Iris pigment epithelial cell (primary cell): ENCODE data around the gene TMEM41B.
A peak's percentile ranks its signal among the peaks of the same experiment; 100 is the strongest.
"Not testable (repeated sequence)": the region's sequence is repeated elsewhere in the genome, so short reads cannot be mapped to it uniquely, and the experiment has no call there.

Experiments
- DNase-seq: peaks from one replicate; pipeline ENCODE4 v3.0.0-alpha.2; 2011; ENCODE audit warnings: low read depth

The TMEM41B gene

GRCh38 chr11:9310485-9311090, 3.8 kb downstream of the TMEM41B start:
- no peak for DNase-seq

DNA sequence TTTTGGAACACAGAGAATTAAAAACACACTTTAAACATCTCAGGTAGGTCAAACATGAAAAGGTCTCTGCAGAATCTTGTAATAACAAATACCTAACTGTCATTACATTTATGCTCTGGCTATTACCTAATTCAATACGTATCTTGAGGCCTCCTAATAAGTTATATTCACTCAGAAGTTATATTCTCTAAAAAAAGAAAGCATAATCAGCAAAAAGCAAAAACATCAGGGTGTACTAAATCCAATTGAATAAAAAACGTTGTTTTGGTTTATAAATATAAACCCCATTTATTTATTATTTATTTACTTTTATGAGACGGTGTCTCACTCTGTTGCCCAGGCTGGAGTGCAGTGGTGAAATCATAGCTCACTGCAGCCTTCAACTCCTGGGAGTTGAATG, 10.2 kb downstream of the TMEM41B start:
- no peak for DNase-seq

DNA sequence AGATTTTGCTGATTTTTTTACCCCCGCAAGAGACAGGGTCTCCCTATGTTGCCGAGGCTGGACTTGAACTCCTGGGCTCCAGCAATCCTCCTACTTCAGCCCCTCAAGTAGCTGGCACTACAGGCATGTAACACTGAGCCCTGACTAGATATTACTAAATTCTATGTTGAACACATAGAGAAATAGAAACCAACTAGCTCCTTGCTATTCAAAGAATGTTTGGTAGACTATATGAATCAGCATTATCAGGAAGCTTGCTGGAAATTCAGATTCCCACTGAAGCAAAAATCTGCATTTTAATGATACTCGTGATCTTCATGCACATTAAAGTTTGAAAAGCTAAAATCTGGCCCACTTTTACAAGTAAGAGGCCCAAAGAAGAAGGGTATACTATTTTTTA, 11.9 kb downstream of the TMEM41B start:
- no peak for DNase-seq

DNA sequence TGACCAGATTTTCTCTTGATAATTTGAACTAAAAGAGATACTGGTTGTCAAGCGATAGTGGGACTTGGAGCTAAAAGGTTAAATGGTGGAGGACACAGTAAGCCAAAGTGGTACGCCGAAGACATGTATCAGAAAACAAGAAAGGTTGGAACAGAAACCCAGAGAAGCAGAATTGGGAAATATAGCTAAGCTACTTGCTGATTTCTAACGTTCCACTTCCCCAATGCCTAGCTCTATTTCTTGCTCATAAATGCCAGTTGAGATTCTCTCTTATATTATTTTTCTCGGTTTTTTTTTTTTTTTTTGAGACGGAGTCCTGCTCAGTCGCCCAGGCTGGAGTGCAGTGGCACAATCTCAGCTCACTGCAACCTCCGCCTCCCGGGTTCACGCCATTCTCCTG, 12.7 kb downstream of the TMEM41B start:
- no peak for DNase-seq

DNA sequence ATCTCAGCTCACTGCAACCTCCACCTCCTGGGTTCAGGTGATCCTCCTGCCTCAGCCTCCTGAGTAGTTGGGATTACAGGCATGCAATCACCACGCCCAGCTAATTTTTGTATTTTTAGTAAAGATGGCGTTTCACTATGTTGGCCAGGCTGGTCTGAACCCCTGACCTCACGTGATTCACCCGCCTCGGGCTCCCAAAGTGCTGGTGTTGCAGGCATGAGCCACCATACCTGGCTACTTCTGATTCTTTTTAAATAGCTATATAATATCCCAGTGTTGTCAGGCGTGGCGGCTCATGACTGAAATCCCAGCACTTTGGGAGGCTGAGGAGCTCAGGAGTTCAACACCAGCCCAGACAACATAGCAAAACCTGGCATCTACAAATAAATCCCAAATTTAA, 20.7 kb downstream of the TMEM41B start:
- DNase-seq: no peak

GRCh38 chr11:9285850-9286587, 28.4 kb downstream of the TMEM41B start:
- no peak for DNase-seq

DNA sequence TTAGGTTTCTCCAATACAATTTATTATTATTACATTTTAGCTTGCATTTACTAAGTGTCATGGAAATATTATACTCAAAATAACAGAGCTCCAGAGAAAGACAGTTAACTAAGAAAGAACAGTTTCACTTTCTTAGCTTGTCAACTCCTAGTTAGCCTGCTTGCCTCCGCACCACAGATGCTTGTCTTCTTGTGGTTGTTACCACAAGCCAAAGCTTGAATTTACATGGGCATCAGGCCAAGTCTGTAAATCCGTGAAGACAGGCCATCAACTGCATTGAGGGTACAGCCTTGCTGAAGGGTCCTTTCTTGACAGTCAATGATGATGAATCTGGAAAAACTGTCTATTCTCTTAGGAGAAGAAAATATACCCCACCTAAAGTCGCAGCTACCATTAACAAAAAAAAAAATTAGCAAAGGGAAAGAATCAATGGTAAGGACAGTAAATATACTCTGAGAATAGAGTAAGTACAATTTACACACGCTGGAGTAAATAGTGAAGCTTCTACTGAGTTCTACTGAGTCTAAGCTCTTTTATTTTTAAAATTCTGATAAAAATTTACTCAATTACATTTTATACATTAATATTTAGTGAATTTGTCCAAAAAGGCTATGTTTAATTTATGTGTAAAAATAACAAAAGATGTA, 33.6 kb downstream of the TMEM41B start:
- peak; percentile 91 for DNase-seq

- no peak for DNase-seq
Measured at GRCh38 chr11:9277176-9277575, 37.2 kb downstream of the TMEM41B start.

DNA sequence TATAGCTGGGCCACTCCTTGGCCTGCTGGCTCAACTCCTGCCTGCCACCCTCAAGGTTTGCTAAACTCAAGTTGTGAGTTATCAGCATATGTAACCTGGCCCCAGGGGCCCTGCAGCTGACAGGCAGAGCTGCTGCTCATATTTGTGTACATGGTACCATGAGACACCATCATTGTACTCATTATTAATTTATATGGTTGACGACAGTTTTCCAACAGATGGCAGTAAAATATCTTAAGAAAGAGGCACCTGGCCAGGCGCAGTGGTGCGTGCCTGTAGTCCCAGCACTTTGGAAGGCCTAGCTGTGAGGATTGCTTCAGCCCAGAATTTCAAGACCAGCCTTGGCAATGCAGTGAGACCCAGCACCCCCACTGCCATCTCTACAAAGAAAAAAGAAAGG, 37.8 kb downstream of the TMEM41B start:
- DNase-seq: no peak

DNA sequence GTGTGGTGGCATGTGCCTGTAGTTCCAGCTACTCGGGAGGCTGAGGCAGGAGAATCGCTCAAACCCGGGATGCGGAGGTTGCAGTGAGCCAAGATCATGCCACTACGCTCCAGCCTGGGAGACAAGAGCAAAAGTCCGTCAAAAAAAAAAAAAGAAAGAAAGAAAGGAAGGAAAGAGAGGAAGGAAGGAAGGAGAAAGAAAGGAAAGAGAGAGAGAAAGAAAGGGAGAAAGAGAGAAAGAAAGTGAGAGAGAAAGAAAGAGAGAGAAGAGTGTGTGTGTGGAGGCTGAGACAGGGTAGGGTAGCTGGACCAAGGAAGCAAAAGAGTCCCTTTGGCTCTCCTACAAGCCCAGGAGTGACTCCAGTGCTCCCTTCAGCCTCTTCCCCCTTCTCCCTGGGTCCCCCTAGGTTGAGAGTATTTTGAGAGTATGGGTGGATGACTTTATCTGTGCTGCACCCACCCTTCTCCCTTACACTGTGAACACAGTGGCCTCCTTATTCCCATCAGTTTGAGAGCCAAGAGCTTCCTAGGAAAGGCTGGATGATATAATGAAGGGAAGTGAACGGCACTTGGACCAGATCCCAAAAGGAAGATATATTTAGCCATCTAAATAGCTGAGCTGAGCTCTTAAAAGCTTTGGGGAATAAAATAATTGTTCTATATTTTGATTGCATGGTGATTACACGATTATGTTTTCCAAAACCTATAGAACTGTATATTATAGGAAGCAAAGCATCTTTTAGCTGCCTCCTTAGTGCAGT, 39.7 kb downstream of the TMEM41B start:
- DNase-seq: no peak

DNA sequence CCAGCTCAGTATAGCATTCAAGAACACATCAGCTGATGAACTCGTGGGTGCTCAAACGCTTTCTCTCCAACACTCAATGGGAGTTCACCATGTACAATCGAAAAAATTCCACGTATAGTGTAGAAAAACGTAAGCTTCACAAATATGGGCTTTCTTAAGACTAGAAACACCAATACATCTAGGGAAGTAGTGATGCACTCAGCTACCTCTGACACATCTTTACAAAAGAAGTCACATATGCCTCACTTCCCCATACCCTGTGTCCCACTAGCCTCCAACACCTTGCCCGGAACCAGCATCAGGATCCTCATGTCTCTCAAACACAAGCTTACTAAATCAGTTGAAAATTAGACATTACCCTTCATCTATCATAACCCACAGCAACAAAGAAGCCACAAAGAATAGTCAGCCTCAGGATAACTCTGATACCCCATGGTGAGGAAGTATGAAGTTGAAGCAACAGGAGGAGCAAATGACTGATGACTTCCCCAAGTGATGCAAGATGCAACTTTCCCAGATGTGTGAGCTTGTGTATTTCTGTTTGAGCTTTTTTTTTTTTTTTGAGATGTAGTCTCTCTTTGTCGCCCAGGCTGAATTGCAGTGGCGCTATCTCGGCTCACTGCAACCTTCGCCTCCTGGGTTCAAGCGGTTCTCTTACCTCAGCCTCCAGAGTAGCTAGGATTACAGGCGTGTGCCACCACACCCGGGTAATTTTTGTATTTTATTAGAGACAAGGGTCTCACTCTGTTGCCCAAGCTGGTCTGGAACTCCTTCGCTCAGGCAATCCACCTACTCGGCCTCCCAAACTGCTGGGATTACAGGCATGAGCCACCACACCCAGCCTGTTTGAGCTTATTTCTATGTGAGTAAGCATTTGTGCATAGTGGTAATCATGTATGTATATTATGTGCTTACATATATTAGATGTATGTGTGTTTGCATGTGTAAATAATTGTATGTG, 40.7 kb downstream of the TMEM41B start:
- DNase-seq: peak; percentile 74

- DNase-seq: no peak
Measured at GRCh38 chr11:9269492-9270013, 44.8 kb downstream of the TMEM41B start.

DNA sequence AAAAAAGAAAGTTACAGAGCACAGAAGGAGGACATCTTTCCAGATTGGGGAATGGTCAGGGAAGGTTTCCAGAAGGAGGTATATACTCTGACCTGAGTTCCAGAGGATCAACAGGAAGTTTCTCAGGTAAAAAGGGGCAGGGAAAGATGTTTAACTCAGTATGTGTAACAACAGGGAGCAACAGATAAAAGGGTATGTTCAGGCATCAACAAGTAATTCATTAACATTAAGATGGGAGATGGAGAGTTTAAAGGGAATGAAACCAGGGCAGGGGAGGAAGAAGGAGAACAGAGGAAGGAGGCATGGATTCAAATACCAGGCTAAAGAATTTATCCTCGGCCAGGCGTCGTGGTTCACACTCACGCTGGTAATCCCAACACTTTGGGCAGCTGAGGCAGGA, 46.7 kb downstream of the TMEM41B start:
- no peak for DNase-seq

- DNase-seq: no peak
Measured at GRCh38 chr11:9266926-9267325, 47.5 kb downstream of the TMEM41B start.

DNA sequence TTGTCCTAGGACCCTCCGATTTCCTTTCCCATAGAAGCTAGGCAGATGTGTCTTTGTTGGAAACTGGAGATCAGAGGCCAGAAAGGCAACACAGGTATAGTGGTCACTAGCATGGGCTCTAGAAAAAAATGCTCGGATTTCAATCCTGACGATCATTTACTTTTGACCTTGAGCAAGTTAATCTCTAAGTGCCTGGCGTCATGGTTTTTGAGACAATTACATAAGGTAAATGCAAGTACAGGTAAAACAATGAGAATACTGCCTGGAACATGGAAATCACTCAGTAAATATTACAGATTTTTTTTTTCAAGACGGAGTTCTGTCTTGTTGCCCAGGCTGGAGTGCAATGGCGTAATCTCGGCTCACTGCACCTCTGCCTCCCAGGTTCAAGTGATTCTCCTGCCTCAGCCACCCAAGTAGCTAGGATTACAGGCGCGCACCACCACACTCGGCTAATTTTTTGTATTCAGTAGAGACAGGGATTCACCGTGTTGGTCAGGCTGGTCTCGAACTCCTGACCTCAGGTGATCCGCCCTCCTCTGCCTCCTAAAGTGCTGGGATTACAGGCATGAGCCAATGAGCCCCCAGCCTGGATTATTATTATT, 48.2 kb downstream of the TMEM41B start:
- DNase-seq: no peak

DNA sequence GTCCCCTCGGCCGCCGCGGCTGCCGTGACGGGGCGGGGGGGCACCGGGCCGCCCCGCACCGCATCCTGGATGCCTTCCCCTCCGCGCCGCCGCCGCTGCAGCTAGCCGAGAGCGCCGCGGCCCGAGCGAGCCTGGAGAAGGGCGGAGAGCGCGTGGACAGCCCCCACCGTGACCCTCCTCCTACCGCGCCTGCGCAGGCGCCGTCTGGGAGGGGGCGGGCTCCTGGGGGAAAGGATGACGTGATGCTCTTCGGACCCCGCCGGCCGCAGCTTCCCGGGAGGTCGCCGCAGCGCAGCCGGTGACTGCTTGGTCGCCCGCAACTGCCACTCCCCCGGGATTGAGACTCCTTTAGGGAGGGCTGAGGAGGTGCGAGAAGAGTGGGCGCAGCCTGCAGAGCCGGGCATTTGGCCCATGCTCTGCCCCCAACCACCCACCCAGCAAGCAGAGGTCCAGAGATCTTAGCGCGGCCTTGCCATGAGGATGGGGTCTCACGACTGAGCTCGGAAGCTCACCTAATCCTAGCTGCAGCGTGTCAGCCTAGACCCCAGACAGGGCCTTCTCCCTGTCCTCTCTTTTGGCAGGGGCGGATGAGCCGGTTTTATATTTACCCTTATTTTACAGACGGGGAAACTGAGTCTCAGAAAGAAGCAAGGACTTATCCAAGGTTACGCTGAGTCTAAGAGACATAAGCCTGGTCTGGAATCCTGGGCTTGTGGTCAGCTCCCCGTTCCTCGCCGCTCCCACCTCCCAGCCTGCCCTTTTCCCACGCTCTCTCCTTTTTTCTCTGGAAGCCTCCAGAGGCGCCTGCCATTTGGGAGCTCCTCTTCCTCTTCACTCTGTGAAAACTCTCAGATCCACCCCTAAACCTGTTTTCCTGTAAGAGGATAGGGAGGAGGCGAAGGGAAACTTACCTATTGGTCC, 48.9 kb downstream of the TMEM41B start, which contains the start of gene DENND5A:
Gene DENND5A (minus strand): TSS at position 140 of the 921 bp plus-strand sequence. CDS start 281 bp downstream, outside the sequence.
- DNase-seq: peak; percentile 82

DNA sequence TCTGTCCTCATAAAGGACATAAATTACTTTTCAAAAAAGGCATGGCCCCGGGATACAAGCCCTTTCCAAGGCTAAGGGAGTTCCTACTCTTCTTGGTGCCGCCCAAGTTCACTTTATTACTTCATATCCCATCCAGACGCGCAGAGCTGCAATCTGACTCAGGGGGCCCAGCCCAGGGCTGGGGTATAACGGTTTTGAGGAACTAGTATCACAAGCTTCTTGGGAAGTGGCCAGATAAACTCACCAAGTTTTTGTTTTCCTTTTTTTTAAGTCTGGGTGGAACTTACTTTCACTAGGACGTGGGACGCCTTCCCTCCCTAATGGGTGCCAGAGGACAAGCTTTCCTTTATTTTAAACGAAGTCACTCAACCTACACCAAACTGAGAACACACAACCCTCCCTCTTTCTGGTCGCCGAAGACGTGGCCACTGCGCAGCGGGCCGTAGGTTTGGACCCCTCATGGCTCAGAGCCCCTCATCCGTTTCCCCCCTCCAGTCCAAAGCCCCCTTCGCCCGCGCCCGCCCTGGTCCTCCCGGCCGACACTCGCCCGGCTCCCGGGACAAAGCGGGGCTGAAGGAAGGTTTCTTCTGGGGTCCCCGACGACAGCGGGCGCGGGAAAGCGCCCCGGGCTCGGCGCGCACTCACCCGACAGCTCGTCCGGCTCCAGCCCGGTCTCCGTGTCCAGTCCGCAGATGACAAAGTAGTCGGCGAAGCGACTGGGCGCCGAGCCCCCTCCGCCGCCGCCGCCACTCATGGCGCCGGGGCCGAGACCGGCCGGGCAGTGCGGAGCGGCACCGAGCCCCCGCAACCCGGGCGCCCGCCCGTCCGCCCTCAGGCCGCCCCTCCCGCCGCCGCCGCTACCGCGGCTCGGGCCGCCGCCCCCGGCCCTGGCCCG, 49.8 kb downstream of the TMEM41B start:
- DNase-seq: peak; percentile 83

DNA sequence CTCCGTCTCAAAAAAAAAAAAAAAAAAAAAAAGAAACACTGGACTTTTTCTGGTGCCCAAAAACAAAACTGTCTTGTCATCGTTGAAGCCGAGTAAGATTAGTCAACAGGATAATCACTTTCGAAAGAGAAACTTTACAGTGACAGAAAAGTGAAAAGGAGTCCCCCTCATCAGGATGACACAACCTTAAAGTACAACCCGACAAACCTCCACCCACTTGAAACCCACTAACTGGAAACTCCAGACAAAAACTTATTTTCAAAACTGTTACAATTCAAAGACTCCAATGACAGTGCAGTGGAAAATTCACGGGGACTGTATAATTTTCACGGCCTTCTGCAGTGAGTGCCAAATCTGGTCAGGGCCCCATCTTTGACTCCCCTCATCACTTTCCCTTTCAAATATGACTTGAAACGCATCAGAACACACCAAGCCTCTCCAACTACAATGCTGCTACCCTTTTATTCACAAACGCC, 50.5 kb downstream of the TMEM41B start:
- DNase-seq: peak; percentile 38

- not testable (repeated sequence) for DNase-seq
Measured at GRCh38 chr11:9260838-9261146, 53.6 kb downstream of the TMEM41B start.
